GM12878 (cell line): ENCODE data around the gene ZNF230. TPM values are rescaled to one million over a fixed set of nuclear protein-coding genes. Genes with fewer than 3 reads are reported as not detected.

Experiments used
- BHLHE40 ChIP-seq, 2 experiments: fragments of 450-650 bp in 1 of 2; IDR thresholded peaks; 2 replicates each; pipeline ENCODE4 v1.6.1; 2011 to 2017; ENCODE audit warnings: low read depth in 2 of 2, borderline replicate concordance in 1 of 2, improper control_type of control experiment in 1 of 2, low read length in 1 of 2, mild to moderate bottlenecking in 1 of 2
- DPF2 ChIP-seq: fragments of 450-650 bp; IDR thresholded peaks from 2 replicates; pipeline ENCODE4 v1.6.1; 2017; ENCODE audit warnings: mild to moderate bottlenecking
- E4F1 ChIP-seq: fragments of 450-650 bp; IDR thresholded peaks from 2 replicates; pipeline ENCODE4 v1.6.1; 2018; ENCODE audit warnings: borderline replicate concordance, mild to moderate bottlenecking; ENCODE audit not compliant: partially characterized antibody
- ELK1 ChIP-seq: IDR thresholded peaks from 2 replicates; pipeline ENCODE4 v1.6.1; 2012; ENCODE audit warnings: low read depth, low read length, improper control_type of control experiment
- GABPA ChIP-seq: IDR thresholded peaks from 2 replicates; pipeline ENCODE4 v1.6.1; 2014; ENCODE audit warnings: antibody characterized with exemption, low read depth, mild to moderate bottlenecking, inconsistent platforms
- IRF5 ChIP-seq: fragments of 450-650 bp; IDR thresholded peaks from 2 replicates; pipeline ENCODE4 v1.6.1; 2017; ENCODE audit warnings: borderline replicate concordance
- MEF2A ChIP-seq: IDR thresholded peaks from 2 replicates; pipeline ENCODE4 v1.6.1; 2011; ENCODE audit warnings: low read depth, mild to moderate bottlenecking, low read length, moderate library complexity; ENCODE audit not compliant: insufficient read depth
- MXI1 ChIP-seq: fragments of 150-350 bp; IDR thresholded peaks from 2 replicates; pipeline ENCODE4 v1.6.1; 2011; ENCODE audit warnings: low read depth, mild to moderate bottlenecking, inconsistent platforms, low read length, improper control_type of control experiment
- NBN ChIP-seq: fragments of 450-650 bp; IDR thresholded peaks from 2 replicates; pipeline ENCODE4 v1.6.1; 2016
- NFYB ChIP-seq: IDR thresholded peaks from 2 replicates; pipeline ENCODE4 v1.6.1; 2011; ENCODE audit warnings: low read depth, mild to moderate bottlenecking, low read length, improper control_type of control experiment, moderate library complexity; ENCODE audit not compliant: insufficient read depth
- PML ChIP-seq: IDR thresholded peaks from 2 replicates; pipeline ENCODE4 v1.6.1; 2012; ENCODE audit warnings: low read length, inconsistent platforms
- POLR2AphosphoS5 ChIP-seq: IDR thresholded peaks from 2 replicates; pipeline ENCODE4 v1.6.1; 2011; ENCODE audit warnings: mild to moderate bottlenecking, low read length, inconsistent platforms
- RCOR1 ChIP-seq: conservative IDR thresholded peaks from 2 replicates; pipeline ENCODE4 v1.6.1; 2012; ENCODE audit warnings: low read depth, low read length, improper control_type of control experiment
- RELB ChIP-seq: fragments of 450-650 bp; IDR thresholded peaks from 2 replicates; pipeline ENCODE4 v1.6.1; 2017; ENCODE audit warnings: low read depth, mild to moderate bottlenecking, moderate library complexity
- RFX5 ChIP-seq: IDR thresholded peaks from 2 replicates; pipeline ENCODE4 v1.6.1; 2011; ENCODE audit warnings: low read depth, low read length, improper control_type of control experiment
- SKIL ChIP-seq: fragments of 450-650 bp; IDR thresholded peaks from 2 replicates; pipeline ENCODE4 v1.6.1; 2017; ENCODE audit warnings: mild to moderate bottlenecking, low read depth, inconsistent platforms; ENCODE audit not compliant: poor library complexity, severe bottlenecking
- TCF3 ChIP-seq: IDR thresholded peaks from 2 replicates; pipeline ENCODE4 v1.6.1; 2012; ENCODE audit warnings: low read depth, mild to moderate bottlenecking, low read length, borderline replicate concordance; ENCODE audit not compliant: insufficient read depth
- ZNF274 ChIP-seq: IDR thresholded peaks from one replicate; pipeline ENCODE4 v1.8.0; 2011; ENCODE audit not compliant: insufficient read length, insufficient read depth
- ZNF384 ChIP-seq: IDR thresholded peaks from 2 replicates; pipeline ENCODE4 v1.6.1; 2012; ENCODE audit warnings: low read depth, mild to moderate bottlenecking, low read length, improper control_type of control experiment, borderline replicate concordance
- ZNF622 ChIP-seq: fragments of 450-650 bp; IDR thresholded peaks from 2 replicates; pipeline ENCODE4 v1.6.1; 2017; ENCODE audit warnings: mild to moderate bottlenecking, inconsistent platforms
- polyA plus RNA-seq, 11 experiments: library from polyadenylated mRNA; depleted of rRNA in 4 of 11; unstranded in 6 of 11; stranded (reverse) in 5 of 11; fragments of >200 nt; fragmentation: Nextera tagmentation in 4 of 11; fragmentation: Illumina TruSeq in 1 of 11; extraction: Ambion mirVana in 4 of 11; extraction: Trizol in 1 of 11; gene quantifications; 1 replicate in 1 of 11; 2 replicates in 10 of 11; pipeline versions ENCODE4 v1.2.1 to v1.2.3, GENCODE V29; 2011 to 2016; ENCODE audit warnings: inconsistent platforms in 2 of 11, missing spikeins in 2 of 11, low read depth in 1 of 11
- total RNA-seq, 4 experiments: library from RNA; depleted of rRNA in 3 of 4; stranded (reverse); fragments of >200 nt in 3 of 4; fragmentation: Illumina TruSeq in 1 of 4; extraction: Trizol in 1 of 4; gene quantifications; 2 replicates each; pipeline versions ENCODE4 v1.2.1 to v1.2.3, GENCODE V29; 2013 to 2021

Gene ZNF230
- total and polyA plus RNA-seq, 10 of the 15 experiments (the other 5 are each of a cell fraction or from before 2014, with no cell fraction given), result 1.8 to 9.1 (median 3.5) TPM

- TF ChIP-seq MXI1 (peak; percentile 37), IRF5 (no peak), E4F1 (peak; percentile 45), ZNF274 (no peak), RFX5 (0 out of 2 replicates have a peak, but pooled peaks have one; percentile 18), NBN (peak; percentile 76), ELK1 (peak; percentile 94), ZNF622 (no peak), BHLHE40 (IDR thresholded peaks at IDR 0.05; ENCODE audit: borderline replicate concordance in 1 of 2, low read depth in 2 of 2, low read length in 1 of 2) (peak; percentile 57 to 65), ZNF384 (no peak), NFYB (no peak), RELB (0 out of 2 replicates have a peak, but pooled peaks have one; percentile 47), POLR2AphosphoS5 (peak; percentile 57; the same call in 1 of the 2 replicates), GABPA (peak; percentile 90), RCOR1 (0 out of 2 replicates have a peak, but pooled peaks have one; percentile 18), TCF3 (no peak), DPF2 (0 out of 2 replicates have a peak, but pooled peaks have one; percentile 45), PML (peak; percentile 51; the same call in 1 of the 2 replicates), SKIL (peak; percentile 42), MEF2A (no peak)
Observed at GRCh38 chr19:44002566-44003460, at the start of gene ZNF230 (continued).
